ENCODE measurements around the gene MSMO1. TPM values are rescaled to one million over a fixed set of nuclear protein-coding genes. Genes with fewer than 3 reads are reported as not detected.

Gene MSMO1
- total and polyA plus RNA-seq, 2 of the 8 experiments (the other 6 are each of a cell fraction or from before 2014, with no cell fraction given), result 79.8 to 109 TPM

DNA sequence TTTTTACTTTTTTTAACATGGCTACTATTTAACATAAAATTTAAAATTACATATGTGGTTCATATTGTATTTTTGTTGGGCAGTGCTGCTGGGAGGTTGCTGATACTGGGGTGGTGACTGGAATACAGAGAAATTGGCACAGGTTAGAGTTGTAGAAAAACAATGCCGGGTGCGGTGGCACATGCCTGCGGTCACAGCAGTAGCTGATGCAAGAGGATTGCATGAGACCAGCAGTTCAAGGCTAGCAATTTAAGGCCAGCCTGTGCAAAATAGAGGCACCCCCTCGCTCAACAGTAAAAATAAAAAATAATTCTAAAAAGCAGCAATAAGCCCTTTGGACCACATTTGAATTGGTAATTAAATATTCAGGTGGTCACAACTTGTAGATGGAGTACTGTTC, 39.6 kb downstream of the MSMO1 start:
- no peak for TF ChIP-seq BRCA1 (IDR thresholded peaks at IDR 0.05; ENCODE audit: low read depth, low read length)
- Histone ChIP-seq H4K20me1 (replicated peaks in 1 of 2; ENCODE audit: control insufficient read depth in 1 of 2, insufficient read depth in 2 of 2, low read length in 2 of 2) (no peaks in the 10 kb centered on the region), H3K4me2 (ENCODE audit: insufficient read depth in 1 of 2, low read depth in 2 of 2, low read length in 2 of 2) (no peak overlapping the region), H3K4ac (replicated peaks; ENCODE audit: insufficient read length, low read depth, low read length) (no peak overlapping the region), H2BK5ac (ENCODE audit: low read depth, low read length) (no peak overlapping the region), H2BK20ac (ENCODE audit: low read length) (no peak overlapping the region), H3K23me2 (ENCODE audit: low read depth, low read length) (peaks cover 3% of the 10 kb centered on the region; the same call in 1 of the 2 replicates), H3K9me3 (ENCODE audit: insufficient read depth in 2 of 2, low read depth in 1 of 2, low read length in 1 of 2) (no peaks in the 10 kb centered on the region), H4K91ac (replicated peaks; ENCODE audit: insufficient read length, low read length) (no peak overlapping the region), H2BK15ac (ENCODE audit: low read length) (no peak overlapping the region), H4K8ac (ENCODE audit: extremely low read depth, insufficient read depth, low read length) (no peak overlapping the region), H3K27me3 (replicated peaks in 1 of 4; ENCODE audit: control insufficient read depth in 3 of 4, extremely low read depth in 1 of 4, insufficient read depth in 3 of 4, low read length in 3 of 4) (no peaks in the 10 kb centered on the region), H3K36me3 (ENCODE audit: control insufficient read depth in 2 of 4, insufficient read depth in 4 of 4, low read length in 3 of 4) (no peaks in the 10 kb centered on the region), H3K18ac (ENCODE audit: extremely low read depth, low read length) (no peak overlapping the region), H3K79me2 (ENCODE audit: control insufficient read depth in 1 of 2, insufficient read depth in 2 of 2, low read length in 2 of 2) (no peaks in the 10 kb centered on the region), H3K9ac (replicated peaks in 1 of 4; ENCODE audit: extremely low read depth in 1 of 4, low read depth in 3 of 4, low read length in 3 of 4) (no peak overlapping the region), H3K56ac (replicated peaks; ENCODE audit: insufficient read length, low read depth, low read length) (no peak overlapping the region), H3K27ac (ENCODE audit: low read depth, low read length) (no peak overlapping the region), H2AFZ (ENCODE audit: low read length) (no peak overlapping the region), H3K79me1 (ENCODE audit: low read depth, low read length) (no peaks in the 10 kb centered on the region), H2AK5ac (ENCODE audit: low read depth, low read length) (no peak overlapping the region), H3K14ac (ENCODE audit: insufficient read length) (no peak overlapping the region), H2BK120ac (replicated peaks; ENCODE audit: low read depth, low read length) (no peak overlapping the region), H4K5ac (ENCODE audit: insufficient read length, low read depth, low read length) (no peak overlapping the region), H2BK12ac (ENCODE audit: low read depth, low read length) (no peak overlapping the region), H3K4me3 (ENCODE audit: extremely low read depth in 1 of 4, insufficient read depth in 2 of 4, low read depth in 3 of 4, low read length in 4 of 4) (no peak overlapping the region), H3K4me1 (replicated peaks in 1 of 4; ENCODE audit: control insufficient read depth in 3 of 4, insufficient read depth in 4 of 4, low read length in 3 of 4) (peaks cover 0 to 6% (median 2%) of the 10 kb centered on the region in 4 experiments; a peak in 2 of 7 replicates), H3K23ac (ENCODE audit: insufficient read length) (no peak overlapping the region)
- ChIA-PET CTCF (ENCODE audit: partially characterized antibody) (interaction anchor here (1.8 kb wide), 1 partner anchor 11 kb away, joined by 5 read pairs; no protein-coding TSS in a partner anchor), POLR2A (ENCODE audit: partially characterized antibody) (no interaction called here)
- 91% methylated on average over 4 of the region's 4 CpGs; no CpG with 5 or more reads in 1 of the 2 experiments for WGBS, 2 experiments (ENCODE audit: extremely low coverage in 1 of 2, insufficient coverage in 1 of 2, insufficient read length in 1 of 2, insufficient replicate concordance in 2 of 2, low coverage in 1 of 2, low lambda C conversion rate in 2 of 2, missing lambda C conversion rate in 1 of 2)
- DNase-seq (ENCODE audit: low read depth in 1 of 2, low spot score in 2 of 2) (no peak), FAIRE-seq (no peak)
